ENCODE data around the gene PROK1. TPM values are rescaled to one million over a fixed set of nuclear protein-coding genes. Genes with fewer than 3 reads are reported as not detected.

PROK1 gene
- total RNA-seq, 3 donors from 2014 or later: not detected

- Histone ChIP-seq H3K4me1 (ENCODE audit: low read depth) (no peaks in the 10 kb centered on the region), H3K4me3 (no peak overlapping the region), H3K9me3 (no peaks in the 10 kb centered on the region), H3K36me3 (ENCODE audit: low read depth) (no peaks in the 10 kb centered on the region)
- intact Hi-C loops (cut with DNase I, micrococcal nuclease): no loop called here
- ATAC-seq (peak; percentile 88), DNase-seq (peak in 2 of 3 donors; percentile 69 to 94)
- TF ChIP-seq CTCF (IDR thresholded peaks at IDR 0.05): peak; percentile 70
These were observed 45.1 kb downstream of the PROK1 start for GRCh38 chr1:110495926-110496600.

- Histone ChIP-seq H3K36me3 (ENCODE audit: low read depth) (no peaks in the 10 kb centered on the region), H3K4me1 (ENCODE audit: low read depth) (no peaks in the 10 kb centered on the region), H3K9me3 (no peaks in the 10 kb centered on the region), H3K4me3 (no peak overlapping the region)
- DNase-seq: no peak
- ATAC-seq: no peak
- intact Hi-C loops (cut with DNase I, micrococcal nuclease): no loop called here
- no peak for TF ChIP-seq CTCF (IDR thresholded peaks at IDR 0.05)
These were observed 47.3 kb downstream of the PROK1 start for GRCh38 chr1:110498270-110498669.

- no peaks in the 10 kb centered on the region for H3K4me1 ChIP-seq (ENCODE audit: low read depth)
- TF ChIP-seq CTCF (IDR thresholded peaks at IDR 0.05): no peak
- H3K4me3 ChIP-seq: no peak overlapping the region
- DNase-seq (no peak), ATAC-seq (no peak)
- intact Hi-C loops (cut with DNase I, micrococcal nuclease): no loop called here
- H3K36me3 ChIP-seq (ENCODE audit: low read depth): no peaks in the 10 kb centered on the region
- no peaks in the 10 kb centered on the region for H3K9me3 ChIP-seq
These were observed 50.7 kb downstream of the PROK1 start for GRCh38 chr1:110501488-110502132.

- Histone ChIP-seq H3K36me3 (ENCODE audit: low read depth) (no peaks in the 10 kb centered on the region), H3K9me3 (no peaks in the 10 kb centered on the region), H3K4me1 (ENCODE audit: low read depth) (no peaks in the 10 kb centered on the region), H3K4me3 (no peak overlapping the region)
- TF ChIP-seq CTCF (IDR thresholded peaks at IDR 0.05): no peak
- intact Hi-C loops (cut with DNase I, micrococcal nuclease): no loop called here
- ATAC-seq (peak; percentile 27), DNase-seq (peak in 1 of 3 donors; percentile 5)
These were observed 51.6 kb downstream of the PROK1 start for GRCh38 chr1:110502402-110503151.

GRCh38 chr1:110503471-110503870, 52.5 kb downstream of the PROK1 start:
- Histone ChIP-seq H3K36me3 (ENCODE audit: low read depth) (no peaks in the 10 kb centered on the region), H3K4me1 (ENCODE audit: low read depth) (no peaks in the 10 kb centered on the region), H3K9me3 (no peaks in the 10 kb centered on the region), H3K4me3 (no peak overlapping the region)
- no peak for ATAC-seq
- TF ChIP-seq CTCF (IDR thresholded peaks at IDR 0.05): no peak
- no peak for DNase-seq
- intact Hi-C loops (cut with DNase I, micrococcal nuclease): no loop called here
